CD4-positive, alpha-beta T cell (primary cell): Measurements from ENCODE around the gene RSRC1. TPM values are rescaled to one million over a fixed set of nuclear protein-coding genes. Genes with fewer than 3 reads are reported as not detected.

ENCODE experiments used
- ATAC-seq: fragments of 200-7000 bp; cut with Tn5 transposase; one replicate; pipeline ENCODE4 v1.10.0; 2022; ENCODE audit warnings: mild to moderate bottlenecking; ENCODE audit not compliant: poor library complexity
- CTCF ChIA-PET: fragments of 350-600 bp; sonication (Branson Sonifier 250); formaldehyde crosslinking; loops from one replicate; lab custom pipeline; 2021; ENCODE audit warnings: antibody characterized with exemption, inconsistent platforms; lab: Charles Lee
- POLR2A ChIA-PET: fragments of 350-600 bp; sonication (Branson Sonifier 250); formaldehyde crosslinking; loops from one replicate; lab custom pipeline; 2021; ENCODE audit warnings: antibody characterized with exemption, inconsistent platforms; lab: Charles Lee
- DNase-seq, 14 experiments: peaks; one replicate each; pipeline ENCODE4 v3.0.0-alpha.2; 2013 to 2020; ENCODE audit warnings: mixed read lengths in 2 of 14
- H3K27ac ChIP-seq, 2 donors: one replicate each; pipeline versions ENCODE4 v1.5.1 to v1.7.0; 2013; ENCODE audit warnings: low read length in 2 of 2, low read depth in 1 of 2, mild to moderate bottlenecking in 1 of 2
- H3K27me3 ChIP-seq, 2 experiments: 1 replicate in 1 of 2; 2 replicates in 1 of 2; pipeline versions ENCODE4 v1.6.1 to v1.7.0; 2013; ENCODE audit warnings: low read length in 2 of 2, control low read depth in 1 of 2, mild to moderate bottlenecking in 1 of 2, moderate library complexity in 1 of 2; ENCODE audit not compliant: insufficient read depth in 2 of 2, control insufficient read depth in 1 of 2
- H3K36me3 ChIP-seq: one replicate; pipeline ENCODE4 v1.6.1; 2013; ENCODE audit warnings: low read length, control low read depth; ENCODE audit not compliant: insufficient read depth
- H3K4me1 ChIP-seq: one replicate; pipeline ENCODE4 v1.6.1; 2013; ENCODE audit warnings: low read length, control low read depth; ENCODE audit not compliant: insufficient read depth
- H3K4me3 ChIP-seq: one replicate; pipeline ENCODE4 v1.5.1; 2013; ENCODE audit warnings: mild to moderate bottlenecking, low read length, moderate library complexity
- H3K9me3 ChIP-seq, 2 experiments: 1 replicate in 1 of 2; 2 replicates in 1 of 2; pipeline versions ENCODE4 v1.6.1 to v1.7.0; 2013; ENCODE audit warnings: low read length in 2 of 2, mild to moderate bottlenecking in 2 of 2, control low read depth in 1 of 2, moderate library complexity in 1 of 2; ENCODE audit not compliant: control insufficient read depth in 1 of 2, insufficient read depth in 1 of 2
- H3K27ac Mint-ChIP-seq: one replicate; pipeline ENCODE4 v1.8.0; 2020; ENCODE audit warnings: mixed read lengths
- H3K27me3 Mint-ChIP-seq: one replicate; pipeline ENCODE4 v1.8.0; 2021; ENCODE audit warnings: mixed read lengths
- H3K36me3 Mint-ChIP-seq: one replicate; pipeline ENCODE4 v1.8.0; 2021; ENCODE audit warnings: low read depth, mixed read lengths
- H3K4me1 Mint-ChIP-seq: one replicate; pipeline ENCODE4 v1.8.0; 2021; ENCODE audit warnings: low read depth, mixed read lengths
- H3K4me3 Mint-ChIP-seq: one replicate; pipeline ENCODE4 v1.8.0; 2020; ENCODE audit warnings: mild to moderate bottlenecking, mixed read lengths
- H3K9me3 Mint-ChIP-seq: one replicate; pipeline ENCODE4 v1.8.0; 2020; ENCODE audit warnings: mixed read lengths
- intact Hi-C, 2 experiments: fragments of 100-400 bp; cut with DNase I in 1 of 2; cut with micrococcal nuclease in 1 of 2; formaldehyde crosslinking; loops; one replicate each; pipeline versions ENCODE4 v1.15.1 to v1.9.0; 2023 to 2025; cut with DNase I, micrococcal nuclease
- total RNA-seq, 174 experiments: library from RNA in 2 of 174; stranded (reverse) in 2 of 174; gene quantifications; one replicate each; pipeline ENCODE4 v1.2.3 and lab custom pipeline; 2021 to 2026
- TF ChIP-seq, protein P1 (sequence below): fragments of 200-600 bp; IDR thresholded peaks from one replicate; pipeline ENCODE4 v1.8.0; 2022; ENCODE audit warnings: antibody characterized with exemption, mild to moderate bottlenecking

RSRC1 gene
- total RNA-seq, 2 experiments from 2014 or later = 22.3 to 24.6 TPM

DNA sequence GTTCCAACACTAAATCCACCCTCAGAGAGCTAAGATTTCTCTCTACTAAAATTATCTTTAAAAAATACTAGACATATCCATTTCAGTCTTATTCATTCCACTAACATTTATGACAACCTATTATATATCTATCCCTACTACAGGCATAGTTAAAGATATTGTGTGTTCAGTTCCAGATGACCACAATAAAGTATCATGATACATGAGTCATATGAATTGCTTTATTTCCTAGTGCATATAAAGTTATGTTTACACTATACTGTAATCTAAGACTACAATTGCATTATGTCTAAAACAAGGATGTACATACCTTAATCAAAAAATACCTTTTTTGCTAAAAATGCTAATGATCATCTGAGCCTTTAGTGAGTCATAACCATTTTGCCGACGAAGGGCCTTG is 23.1 kb upstream of the RSRC1 start:
- Mint-ChIP-seq H3K27me3 (peaks cover 71% of the 10 kb centered on the region), H3K27ac (no peak overlapping the region), H3K36me3 (no peaks in the 10 kb centered on the region), H3K9me3 (peaks cover under 1% of the 10 kb centered on the region), H3K4me1 (no peaks in the 10 kb centered on the region), H3K4me3 (no peak overlapping the region)
- Histone ChIP-seq H3K27me3 (peaks cover 9 to 58% of the 10 kb centered on the region in 2 experiments), H3K4me1 (no peaks in the 10 kb centered on the region), H3K9me3 (peaks cover 0 to 3% of the 10 kb centered on the region in 2 experiments), H3K36me3 (no peaks in the 10 kb centered on the region), H3K4me3 (no peak overlapping the region), H3K27ac (no peak overlapping the region)
- ChIA-PET POLR2A (no interaction called here), CTCF (no interaction called here)
- TF ChIP-seq, protein P1, sequence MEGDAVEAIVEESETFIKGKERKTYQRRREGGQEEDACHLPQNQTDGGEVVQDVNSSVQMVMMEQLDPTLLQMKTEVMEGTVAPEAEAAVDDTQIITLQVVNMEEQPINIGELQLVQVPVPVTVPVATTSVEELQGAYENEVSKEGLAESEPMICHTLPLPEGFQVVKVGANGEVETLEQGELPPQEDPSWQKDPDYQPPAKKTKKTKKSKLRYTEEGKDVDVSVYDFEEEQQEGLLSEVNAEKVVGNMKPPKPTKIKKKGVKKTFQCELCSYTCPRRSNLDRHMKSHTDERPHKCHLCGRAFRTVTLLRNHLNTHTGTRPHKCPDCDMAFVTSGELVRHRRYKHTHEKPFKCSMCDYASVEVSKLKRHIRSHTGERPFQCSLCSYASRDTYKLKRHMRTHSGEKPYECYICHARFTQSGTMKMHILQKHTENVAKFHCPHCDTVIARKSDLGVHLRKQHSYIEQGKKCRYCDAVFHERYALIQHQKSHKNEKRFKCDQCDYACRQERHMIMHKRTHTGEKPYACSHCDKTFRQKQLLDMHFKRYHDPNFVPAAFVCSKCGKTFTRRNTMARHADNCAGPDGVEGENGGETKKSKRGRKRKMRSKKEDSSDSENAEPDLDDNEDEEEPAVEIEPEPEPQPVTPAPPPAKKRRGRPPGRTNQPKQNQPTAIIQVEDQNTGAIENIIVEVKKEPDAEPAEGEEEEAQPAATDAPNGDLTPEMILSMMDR = no peak
- DNase-seq (no peak), ATAC-seq (no peak)
- intact Hi-C loops = no loop called here

- peaks cover 10% of the 10 kb centered on the region for H3K4me1 ChIP-seq
- Mint-ChIP-seq H3K4me3 (no peak overlapping the region), H3K9me3 (peaks cover 9% of the 10 kb centered on the region), H3K27ac (no peak overlapping the region), H3K36me3 (no peaks in the 10 kb centered on the region), H3K27me3 (peaks cover 98% of the 10 kb centered on the region), H3K4me1 (peaks cover 8% of the 10 kb centered on the region)
- POLR2A ChIA-PET = no interaction called here
- intact Hi-C loops = loop anchor here in 1 of 2 experiments (10.0 kb wide), 1 partner anchor 1287 kb away; no protein-coding TSS in a partner anchor
- ATAC-seq (no peak), DNase-seq (no peak)
- H3K27ac ChIP-seq = no peak overlapping the region
- TF ChIP-seq, protein P1 = no peak
- no peak overlapping the region for H3K4me3 ChIP-seq
- H3K9me3 ChIP-seq = peaks cover 7 to 24% of the 10 kb centered on the region in 2 experiments
- H3K27me3 ChIP-seq = peaks cover 38 to 79% of the 10 kb centered on the region in 2 experiments
- CTCF ChIA-PET = no interaction called here
- H3K36me3 ChIP-seq = no peaks in the 10 kb centered on the region
These were observed 18.4 kb upstream of the RSRC1 start for GRCh38 chr3:158091531-158091930.

DNA sequence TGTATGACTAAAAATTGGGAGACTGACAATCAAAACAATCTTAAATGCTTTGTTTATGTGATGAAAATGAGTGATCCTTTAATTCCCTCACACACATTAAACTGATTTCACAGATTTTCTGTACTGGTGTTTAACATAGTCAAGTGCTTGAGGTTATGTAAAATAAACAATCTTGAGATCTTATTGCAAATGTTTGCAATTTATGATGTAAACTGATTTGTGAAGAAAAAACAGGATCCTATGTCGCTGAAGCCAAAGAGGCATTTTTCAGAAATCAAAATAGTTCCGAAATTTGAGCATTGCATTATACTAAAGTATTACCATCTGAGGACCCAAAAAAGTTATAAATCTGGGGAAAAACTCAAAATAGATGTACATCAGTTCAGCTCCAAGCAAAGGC is 16.4 kb upstream of the RSRC1 start:
- H3K4me3 Mint-ChIP-seq = no peak overlapping the region
- H3K36me3 Mint-ChIP-seq = peaks cover 6% of the 10 kb centered on the region
- CTCF ChIA-PET = no interaction called here
- H3K9me3 Mint-ChIP-seq = peaks cover 13% of the 10 kb centered on the region
- DNase-seq (no peak), ATAC-seq (no peak)
- Histone ChIP-seq H3K36me3 (no peaks in the 10 kb centered on the region), H3K4me1 (peaks cover 21% of the 10 kb centered on the region), H3K4me3 (no peak overlapping the region), H3K27me3 (peaks cover 58 to 91% of the 10 kb centered on the region in 2 experiments), H3K27ac (no peak overlapping the region), H3K9me3 (peaks cover 7 to 30% of the 10 kb centered on the region in 2 experiments)
- intact Hi-C loops = loop anchor here in 1 of 2 experiments (10.0 kb wide), 1 partner anchor 1289 kb away; no protein-coding TSS in a partner anchor
- TF ChIP-seq, protein P1 = no peak
- POLR2A ChIA-PET = no interaction called here
- peaks cover 26% of the 10 kb centered on the region for H3K4me1 Mint-ChIP-seq
- H3K27me3 Mint-ChIP-seq = peaks cover 98% of the 10 kb centered on the region
- no peak overlapping the region for H3K27ac Mint-ChIP-seq
